DOHH2 (cell line): ENCODE data around the gene TFAM.

ENCODE experiments used
- CTCF ChIP-seq: fragments of 200-600 bp; sonication (generic); IDR thresholded peaks from one replicate; pipeline ENCODE4 v1.5.1; 2014; ENCODE audit warnings: antibody characterized with exemption, mild to moderate bottlenecking, low read depth, low read length; ENCODE audit not compliant: poor library complexity, severe bottlenecking
- EZH2phosphoT487 ChIP-seq: fragments of 200-600 bp; sonication (generic); IDR thresholded peaks from 2 replicates; pipeline ENCODE4 v1.6.1; 2017; ENCODE audit warnings: borderline replicate concordance, mild to moderate bottlenecking, antibody characterized with exemption, low read length, moderate library complexity, mixed read lengths

- TF ChIP-seq CTCF: no peak
- TF ChIP-seq EZH2phosphoT487: no peak
Measured at GRCh38 chr10:58400609-58401008, 15.4 kb downstream of the TFAM start.
